D721Med (cell line): ENCODE measurements around the gene IMMP2L.

Source experiments
- DNase-seq: peaks from one replicate; pipeline ENCODE4 v3.0.0; 2011; ENCODE audit warnings: low spot score; ENCODE audit not compliant: insufficient read length
- FAIRE-seq: peaks from 2 replicates; lab custom pipeline; 2011; peaks lifted over from hg19 to GRCh38; lab: Jason Lieb, UNC
- CTCF ChIP-seq: IDR thresholded peaks from 2 replicates; pipeline ENCODE4 v1.5.1; 2012; ENCODE audit warnings: mild to moderate bottlenecking, control low read depth; ENCODE audit not compliant: insufficient read depth; ENCODE audit errors: missing control alignments

The IMMP2L gene

GRCh38 chr7:110733221-110733620 lies 829.1 kb downstream of the IMMP2L start:
- TF ChIP-seq CTCF = no peak
- DNase-seq (no peak), FAIRE-seq (no peak)

- no peak for TF ChIP-seq CTCF
- no peak for DNase-seq
- FAIRE-seq = no peak
These were observed 837.5 kb downstream of the IMMP2L start for GRCh38 chr7:110724811-110725210.

GRCh38 chr7:110721395-110721794 lies 840.9 kb downstream of the IMMP2L start:
- FAIRE-seq = no peak
- TF ChIP-seq CTCF = no peak
- DNase-seq = no peak

GRCh38 chr7:110720626-110721025 lies 841.7 kb downstream of the IMMP2L start:
- no peak for TF ChIP-seq CTCF
- no peak for FAIRE-seq
- no peak for DNase-seq

- FAIRE-seq (no peak), DNase-seq (no peak)
- TF ChIP-seq CTCF = no peak
These were observed 842.6 kb downstream of the IMMP2L start for GRCh38 chr7:110719741-110720140.

GRCh38 chr7:110718503-110719205 lies 843.6 kb downstream of the IMMP2L start:
- DNase-seq = no peak
- FAIRE-seq = no peak
- TF ChIP-seq CTCF = no peak

- DNase-seq (no peak), FAIRE-seq (no peak)
- no peak for TF ChIP-seq CTCF
These were observed 858.1 kb downstream of the IMMP2L start for GRCh38 chr7:110704225-110704624.
